G401.6 (cell line): ENCODE results near the gene MYB.
"Not testable (repeated sequence)": the region's sequence is repeated elsewhere in the genome, so short reads cannot be mapped to it uniquely, and the experiment has no call there.

Experiments
- FAIRE-seq: peaks from 2 replicates; lab custom pipeline; 2012; peaks lifted over from hg19 to GRCh38; lab: Jason Lieb, UNC

MYB gene

DNA sequence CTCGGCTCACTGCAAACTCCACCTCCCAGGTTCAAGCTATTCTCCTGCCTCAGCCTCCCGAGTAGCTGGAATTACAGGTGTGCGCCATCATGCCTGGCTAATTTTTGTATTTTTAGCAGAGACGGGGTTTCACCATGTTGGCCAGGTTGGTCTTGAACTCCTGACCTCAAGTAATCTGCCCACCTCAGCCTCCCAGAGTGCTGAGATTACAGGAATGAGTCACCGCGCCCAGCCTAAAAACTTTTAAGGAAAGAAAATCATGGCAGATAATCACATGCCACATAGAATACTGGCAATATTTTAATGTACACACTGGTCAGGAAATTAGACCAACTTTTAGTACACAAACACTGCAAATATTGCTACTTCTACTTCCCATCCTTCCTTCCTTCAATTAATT is 16.7 kb upstream of the MYB start:
- not testable (repeated sequence) for FAIRE-seq

GRCh38 chr6:135165031-135165430 is 16.1 kb upstream of the MYB start:
- FAIRE-seq: no peak

DNA sequence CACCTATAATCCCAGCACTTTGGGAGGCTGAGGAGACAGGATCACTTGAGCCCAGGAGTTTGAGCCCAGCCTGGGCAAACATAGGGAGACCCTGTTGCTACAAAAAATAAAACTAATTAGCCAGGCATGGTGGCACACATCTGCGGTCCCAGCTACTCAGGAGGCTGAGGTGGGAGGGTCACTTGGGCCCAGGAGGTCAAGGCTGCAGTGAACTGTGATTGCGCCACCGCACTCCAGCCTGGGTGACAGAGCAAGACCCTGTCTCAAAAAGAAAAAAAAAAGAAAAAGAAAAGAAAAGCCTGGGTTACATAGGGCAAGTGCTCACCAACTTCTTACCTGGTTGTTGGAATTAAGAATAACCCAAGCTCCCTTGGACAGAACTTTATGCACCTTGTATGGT is 14.6 kb upstream of the MYB start:
- FAIRE-seq: no peak

DNA sequence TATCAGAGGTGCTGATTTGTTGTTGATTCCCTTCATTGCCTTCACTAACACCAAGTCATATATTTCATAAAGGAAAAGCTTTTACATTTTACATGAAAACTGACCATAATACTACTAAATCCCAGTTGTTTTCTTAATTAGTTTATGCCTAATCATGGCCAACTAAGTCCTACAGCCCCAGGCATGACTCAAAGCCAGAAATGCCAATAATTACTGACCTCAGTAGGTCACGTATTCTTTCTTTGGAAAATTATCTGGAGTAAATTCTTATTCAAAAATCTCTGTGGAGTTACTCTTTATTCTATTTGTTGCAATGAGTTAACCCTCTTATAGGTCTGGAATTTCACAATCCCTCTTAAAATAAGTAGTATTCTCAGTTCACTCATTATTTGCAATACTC is 13.5 kb upstream of the MYB start:
- no peak for FAIRE-seq

- FAIRE-seq: peak; percentile 67
These were observed 12.3 kb upstream of the MYB start for GRCh38 chr6:135168766-135169165.

GRCh38 chr6:135170238-135170637 is 10.9 kb upstream of the MYB start:
- no peak for FAIRE-seq

DNA sequence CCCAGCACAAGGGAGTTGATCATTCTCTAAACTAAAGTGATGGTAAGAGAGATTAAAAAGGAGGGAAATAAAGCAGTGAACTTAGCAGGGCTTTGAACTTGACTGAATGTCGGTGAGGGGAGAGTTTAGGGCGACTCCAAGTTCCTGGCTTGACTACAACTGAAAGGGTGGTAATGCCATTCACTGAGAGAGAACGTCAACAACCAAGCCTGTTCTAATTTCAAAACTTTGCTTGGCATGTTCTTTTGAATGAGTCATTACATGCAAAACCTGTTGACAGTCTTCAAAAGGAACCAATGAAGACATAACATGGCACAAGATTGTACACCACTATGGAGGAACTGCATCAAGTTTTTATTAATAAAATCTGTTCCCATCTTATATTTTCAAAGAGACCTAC is 10.3 kb upstream of the MYB start:
- no peak for FAIRE-seq

GRCh38 chr6:135173242-135173988 is 7.7 kb upstream of the MYB start:
- no peak for FAIRE-seq

- no peak for FAIRE-seq
These were observed 7.1 kb upstream of the MYB start for GRCh38 chr6:135173989-135174484.

DNA sequence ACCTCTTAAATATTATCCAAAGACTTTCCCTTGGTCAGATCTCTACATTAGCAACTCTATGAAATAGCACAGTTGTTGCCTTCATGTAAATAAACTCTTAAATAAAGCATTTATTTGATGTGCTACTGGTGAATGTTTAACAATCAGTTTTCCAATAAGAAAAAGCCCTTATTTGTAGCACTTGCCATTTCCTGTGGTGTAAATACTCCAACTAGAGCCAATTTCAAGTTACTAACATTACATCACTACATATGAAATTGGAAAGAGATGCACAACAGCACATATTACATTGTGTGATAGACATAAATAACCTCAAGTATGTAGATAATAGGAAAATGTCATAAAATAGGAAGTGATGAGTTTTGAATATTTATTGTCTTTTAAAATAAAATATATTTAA is 5.0 kb upstream of the MYB start:
- FAIRE-seq: no peak

DNA sequence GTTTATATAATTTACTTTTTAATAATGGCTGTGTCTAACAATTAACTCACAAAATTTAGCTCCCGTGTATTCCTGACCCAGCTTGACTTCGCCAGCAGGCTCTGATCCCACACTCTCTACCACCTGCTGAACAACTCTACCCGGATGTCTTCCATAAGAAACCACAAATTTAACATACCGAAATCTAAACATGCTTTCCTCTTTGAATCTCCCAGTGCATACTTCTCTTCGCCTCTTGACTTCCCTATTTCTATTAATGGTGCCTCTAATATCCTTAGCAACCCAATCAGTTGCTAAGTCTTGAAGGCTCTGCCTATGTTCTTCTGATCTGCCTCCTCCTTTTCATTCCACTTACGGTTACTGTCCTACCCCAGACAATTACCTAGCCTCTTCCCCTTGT is 4.6 kb upstream of the MYB start:
- FAIRE-seq: no peak

- FAIRE-seq: no peak
These were observed 1.7 kb upstream of the MYB start for GRCh38 chr6:135179372-135179771.

GRCh38 chr6:135179920-135180541 is 1.1 kb upstream of the MYB start:
- no peak for FAIRE-seq

GRCh38 chr6:135181333-135182070 is 394 bp downstream of the MYB start:
- no peak for FAIRE-seq

DNA sequence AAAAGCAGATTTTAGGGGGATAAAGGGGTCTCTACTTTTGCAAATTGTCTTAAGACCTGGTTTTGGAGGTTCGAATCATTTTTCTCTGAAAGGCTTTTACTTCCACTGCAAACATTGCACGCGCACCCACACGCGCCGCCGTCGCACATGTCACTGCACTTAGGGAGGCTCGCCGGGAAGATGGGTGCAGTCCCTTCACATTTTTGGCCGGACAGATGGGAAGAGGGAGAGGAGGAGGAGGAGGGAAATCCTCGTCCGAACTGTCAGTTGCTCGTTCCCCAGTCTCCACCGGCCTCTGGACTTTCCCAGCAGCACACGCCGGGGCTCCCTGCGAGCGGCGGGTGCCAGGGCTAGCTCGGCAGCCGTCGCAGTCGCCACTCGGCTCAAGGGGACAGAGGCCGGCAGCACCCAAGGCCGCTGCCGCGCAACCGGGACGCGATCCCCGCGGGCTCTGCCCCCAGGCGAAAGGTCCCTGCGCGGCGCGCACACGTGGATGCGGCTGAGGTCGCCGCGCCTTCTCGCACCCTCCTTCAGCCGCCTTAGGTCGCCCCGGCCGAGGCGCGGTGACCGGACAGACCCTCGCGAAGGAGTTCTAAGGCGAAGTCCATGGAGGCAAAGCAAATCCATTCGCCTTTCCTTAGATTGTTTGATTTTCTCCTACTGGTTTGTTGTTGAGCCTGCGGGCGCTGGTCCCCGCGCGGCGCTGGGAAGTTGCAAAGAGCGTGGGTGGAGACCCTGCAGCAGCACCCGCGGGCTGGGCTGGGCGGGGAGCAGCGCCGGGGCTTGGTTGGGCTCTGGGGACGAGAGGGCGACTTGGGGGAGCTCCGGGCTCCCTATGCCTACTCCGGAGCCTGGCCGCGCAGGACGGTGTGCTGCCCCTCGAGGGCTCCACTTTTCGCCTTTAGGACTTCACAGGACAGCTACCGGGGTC is 1.2 kb downstream of the MYB start:
- no peak for FAIRE-seq

GRCh38 chr6:135183002-135183531 is 2.0 kb downstream of the MYB start:
- no peak for FAIRE-seq

GRCh38 chr6:135183532-135184440 is 2.7 kb downstream of the MYB start:
- no peak for FAIRE-seq

- no peak for FAIRE-seq
These were observed 4.4 kb downstream of the MYB start for GRCh38 chr6:135185483-135185882.

- no peak for FAIRE-seq
These were observed 5.1 kb downstream of the MYB start for GRCh38 chr6:135186255-135186654.

DNA sequence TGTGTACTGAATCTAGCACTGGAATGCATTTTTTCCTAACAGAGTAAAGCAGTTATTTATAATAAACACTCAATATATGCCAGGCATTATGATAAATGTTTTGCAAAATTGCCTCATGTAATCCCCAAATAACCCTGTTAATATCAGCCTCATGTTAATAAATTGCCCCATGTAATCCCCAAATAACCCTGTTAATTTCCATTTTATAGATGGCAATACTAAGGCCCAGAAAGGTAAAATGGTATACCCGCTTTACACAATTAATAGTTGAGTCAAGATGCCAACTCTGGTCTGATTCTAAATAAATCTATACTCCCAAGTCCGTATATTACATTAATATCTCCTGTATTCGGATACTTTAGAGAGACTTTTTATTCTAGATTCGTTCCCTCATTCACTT is 6.3 kb downstream of the MYB start:
- FAIRE-seq: no peak

DNA sequence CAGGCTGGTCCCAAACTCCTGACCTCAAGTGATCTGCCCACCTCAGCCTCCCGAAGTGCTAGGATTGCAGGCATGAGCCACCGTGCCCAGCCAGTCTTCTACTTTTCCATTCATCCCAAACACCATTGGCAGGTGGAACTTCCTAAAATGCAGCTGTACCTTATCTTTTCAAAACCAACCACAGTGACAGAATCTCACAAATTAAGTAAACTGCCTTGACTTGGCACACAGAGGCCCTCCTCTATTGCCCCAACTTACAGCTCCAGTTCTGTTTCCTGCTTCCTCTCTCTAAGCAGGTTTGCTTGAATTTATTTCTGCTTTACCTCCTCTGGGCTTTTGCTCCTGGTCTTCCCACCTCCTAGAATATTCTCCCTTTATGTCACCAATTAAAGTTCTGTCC is 7.6 kb downstream of the MYB start:
- FAIRE-seq: no peak
